ENCODE measurements around the gene OR2G6.
"Not testable (repeated sequence)": the region's sequence is repeated elsewhere in the genome, so short reads cannot be mapped to it uniquely, and the experiment has no call there.

- not testable (repeated sequence) for TF ChIP-seq CTCF (IDR thresholded peaks at IDR 0.05; ENCODE audit: control extremely low read depth in 1 of 3, insufficient read depth in 1 of 3, low read depth in 1 of 3, low read length in 3 of 3); MAX (IDR thresholded peaks at IDR 0.05)
These were observed 11.2 kb upstream of the OR2G6 start for GRCh38 chr1:248496661-248497060.
